Keratinocyte (primary cell): ENCODE results near the gene NFATC4.

Source experiments
- CTCF ChIP-seq, 3 experiments: IDR thresholded peaks in 1 of 3; conservative IDR thresholded peaks in 1 of 3; optimal IDR thresholded peaks in 1 of 3; 2 replicates in 2 of 3; 3 replicates in 1 of 3; pipeline versions ENCODE3 to v1.5.1; 2011; ENCODE audit warnings: low read length in 3 of 3, mild to moderate bottlenecking in 3 of 3, moderate library complexity in 2 of 3, control low read depth in 1 of 3, inconsistent platforms in 1 of 3; ENCODE audit not compliant: insufficient read depth in 2 of 3; ENCODE audit errors: extremely low read depth in 1 of 3
- EZH2 ChIP-seq: IDR thresholded peaks from one replicate; pipeline ENCODE4 v1.6.1; 2012; ENCODE audit warnings: inconsistent platforms, mild to moderate bottlenecking, low read length, moderate library complexity

DNA sequence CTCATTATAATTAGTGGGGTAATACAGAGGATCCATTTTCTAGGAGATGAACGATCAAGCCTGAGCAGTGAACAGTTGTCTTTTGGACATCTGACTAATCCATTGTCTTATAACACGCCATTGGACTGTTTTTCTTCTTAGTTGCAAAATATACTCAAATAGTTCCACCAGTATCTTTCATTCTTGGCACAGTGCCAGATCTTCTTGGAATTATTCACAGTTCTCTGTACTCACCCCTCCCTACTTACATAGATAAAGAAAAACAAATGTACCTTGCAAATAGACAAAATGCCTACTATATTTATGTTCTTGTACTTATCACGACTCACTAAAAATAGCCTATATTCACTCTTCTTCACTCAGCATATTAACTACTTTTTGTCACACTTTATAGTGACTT, 57.7 kb downstream of the NFATC4 start:
- TF ChIP-seq EZH2 = no peak
- TF ChIP-seq CTCF (optimal IDR thresholded peaks at IDR 0.05 in 1 of 3, IDR thresholded peaks at IDR 0.05 in 1 of 3, conservative IDR thresholded peaks at IDR 0.05 in 1 of 3; ENCODE audit: extremely low read depth in 1 of 3, insufficient read depth in 2 of 3, low read length in 3 of 3) = no peak
